HuH-7.5 (cell line): ENCODE measurements around the gene ORAI2.

ENCODE experiments used
- DNase-seq: peaks from one replicate; pipeline ENCODE4 v3.0.0; 2011; ENCODE audit warnings: low spot score

The ORAI2 gene

GRCh38 chr7:102415685-102416225, 17.6 kb upstream of the ORAI2 start:
- DNase-seq, result no peak

GRCh38 chr7:102416406-102416805, 17.0 kb upstream of the ORAI2 start:
- no peak for DNase-seq

GRCh38 chr7:102417105-102417504, 16.3 kb upstream of the ORAI2 start:
- no peak for DNase-seq

GRCh38 chr7:102418592-102418991, 14.8 kb upstream of the ORAI2 start:
- no peak for DNase-seq

- DNase-seq, result no peak
Measured at GRCh38 chr7:102421706-102422240, 11.6 kb upstream of the ORAI2 start.

GRCh38 chr7:102424129-102424551, 9.2 kb upstream of the ORAI2 start:
- DNase-seq, result no peak

- DNase-seq, result no peak
Measured at GRCh38 chr7:102424787-102425218, 8.6 kb upstream of the ORAI2 start.

GRCh38 chr7:102425639-102426267, 7.6 kb upstream of the ORAI2 start:
- DNase-seq, result no peak

- no peak for DNase-seq
Measured at GRCh38 chr7:102426268-102427018, 6.9 kb upstream of the ORAI2 start.

- no peak for DNase-seq
Measured at GRCh38 chr7:102427019-102427405, 6.4 kb upstream of the ORAI2 start.

- no peak for DNase-seq
Measured at GRCh38 chr7:102429141-102429899, 4.1 kb upstream of the ORAI2 start.

GRCh38 chr7:102431617-102432298, 1.6 kb upstream of the ORAI2 start:
- DNase-seq, result no peak

GRCh38 chr7:102432442-102433218, 745 bp upstream of the ORAI2 start:
- DNase-seq, result no peak

- DNase-seq, result no peak
Measured at GRCh38 chr7:102434039-102434486, 688 bp downstream of the ORAI2 start.

- DNase-seq, result no peak
Measured at GRCh38 chr7:102436118-102436517, 2.7 kb downstream of the ORAI2 start.

- peak; percentile 53 for DNase-seq
Measured at GRCh38 chr7:102439963-102440795, 6.8 kb downstream of the ORAI2 start.

GRCh38 chr7:102444961-102445673, 11.7 kb downstream of the ORAI2 start:
- DNase-seq, result no peak

GRCh38 chr7:102445674-102446071, 12.3 kb downstream of the ORAI2 start:
- DNase-seq, result no peak
